Measurements from ENCODE around the gene NOX1. TPM values are rescaled to one million over a fixed set of nuclear protein-coding genes. Genes with fewer than 3 reads are reported as not detected.

Gene NOX1
- not detected in 2 replicates for total RNA-seq

GRCh38 chrX:100874325-100874724 lies at the start of gene NOX1:
TSS of gene NOX1 (minus strand) at chrX:100874359. CDS start at chrX:100874139, 220 bp downstream.
- DNase-seq (ENCODE audit: low read depth) = no peak

GRCh38 chrX:100915562-100915961 lies 41.4 kb upstream of the NOX1 start:
- no peak for DNase-seq (ENCODE audit: low read depth)

- no peak for DNase-seq (ENCODE audit: low read depth)
Measured at GRCh38 chrX:100913111-100913510, 39.0 kb upstream of the NOX1 start.

GRCh38 chrX:100911731-100912130 lies 37.6 kb upstream of the NOX1 start:
- DNase-seq (ENCODE audit: low read depth) = peak; percentile 11

GRCh38 chrX:100905620-100906019 lies 31.5 kb upstream of the NOX1 start:
- no peak for DNase-seq (ENCODE audit: low read depth)

- no peak for DNase-seq (ENCODE audit: low read depth)
Measured at GRCh38 chrX:100904433-100904832, 30.3 kb upstream of the NOX1 start.

- DNase-seq (ENCODE audit: low read depth) = peak; percentile 33
Measured at GRCh38 chrX:100895365-100896075, 21.4 kb upstream of the NOX1 start.

- DNase-seq (ENCODE audit: low read depth) = no peak
Measured at GRCh38 chrX:100883654-100884053, 9.5 kb upstream of the NOX1 start.

- no peak for DNase-seq (ENCODE audit: low read depth)
Measured at GRCh38 chrX:100880368-100880767, 6.2 kb upstream of the NOX1 start.

GRCh38 chrX:100871594-100872560 lies 2.3 kb downstream of the NOX1 start:
- DNase-seq (ENCODE audit: low read depth) = no peak

- DNase-seq (ENCODE audit: low read depth) = no peak
Measured at GRCh38 chrX:100870527-100870926, 3.6 kb downstream of the NOX1 start.

GRCh38 chrX:100868273-100868672 lies 5.9 kb downstream of the NOX1 start:
- no peak for DNase-seq (ENCODE audit: low read depth)

GRCh38 chrX:100864657-100865391 lies 9.3 kb downstream of the NOX1 start:
- peak; percentile 35 for DNase-seq (ENCODE audit: low read depth)

- DNase-seq (ENCODE audit: low read depth) = no peak
Measured at GRCh38 chrX:100863326-100863864, 10.8 kb downstream of the NOX1 start.

- DNase-seq (ENCODE audit: low read depth) = no peak
Measured at GRCh38 chrX:100852810-100853209, 21.3 kb downstream of the NOX1 start.

GRCh38 chrX:100850317-100850716 lies 23.8 kb downstream of the NOX1 start:
- no peak for DNase-seq (ENCODE audit: low read depth)

GRCh38 chrX:100831219-100831946 lies 42.8 kb downstream of the NOX1 start:
- no peak for DNase-seq (ENCODE audit: low read depth)

GRCh38 chrX:100830547-100830946 lies 43.6 kb downstream of the NOX1 start:
- DNase-seq (ENCODE audit: low read depth) = no peak

- DNase-seq (ENCODE audit: low read depth) = no peak
Measured at GRCh38 chrX:100830143-100830542, 44.0 kb downstream of the NOX1 start.

GRCh38 chrX:100829730-100830129 lies 44.4 kb downstream of the NOX1 start:
- peak; percentile 38 for DNase-seq (ENCODE audit: low read depth)

Measured in renal cortical epithelial cell (primary cell).